ENCODE results near the gene MYH9. TPM values are rescaled to one million over a fixed set of nuclear protein-coding genes. Genes with fewer than 3 reads are reported as not detected.
"Not testable (repeated sequence)": the region's sequence is repeated elsewhere in the genome, so short reads cannot be mapped to it uniquely, and the experiment has no call there.

The MYH9 gene
- total RNA-seq, 3 donors from 2014 or later (not counting 1 experiment from before 2014, with no cell fraction given): 803 to 1,038 (median 808) TPM

- no peak for TF ChIP-seq CTCF (IDR thresholded peaks at IDR 0.05)
- peaks cover 45% of the 10 kb centered on the region for H3K4me1 ChIP-seq (ENCODE audit: control insufficient read depth, insufficient read depth, low read length)
- peak within 1 kb of the TSS; percentile 40 for H3K4me3 ChIP-seq (ENCODE audit: low read length)
- H3K9me3 Mint-ChIP-seq: no peaks in the 10 kb centered on the region
- no peaks in the 10 kb centered on the region for H3K27me3 Mint-ChIP-seq (ENCODE audit: low read depth in 2 of 2)
- peak within 1 kb of the TSS; percentile 64 for H3K27ac ChIP-seq (ENCODE audit: low read length)
- H3K36me3 Mint-ChIP-seq: no peaks in the 10 kb centered on the region
- no peaks in the 10 kb centered on the region for H3K9me3 ChIP-seq (ENCODE audit: control insufficient read depth, insufficient read depth, low read length)
- H3K36me3 ChIP-seq (ENCODE audit: control insufficient read depth, insufficient read depth, low read length): peaks cover 12% of the 10 kb centered on the region
- H3K4me3 Mint-ChIP-seq: peak within 1 kb of the TSS; percentile 92
- H3K27me3 ChIP-seq (ENCODE audit: control insufficient read depth, insufficient read depth, low read length): no peaks in the 10 kb centered on the region
- intact Hi-C loops (cut with micrococcal nuclease): no loop called here
- peak; percentile 95 to 98 (median 96) for ATAC-seq
- peak; percentile 31 to 83 for DNase-seq
- WGBS (ENCODE audit: insufficient coverage): 22% methylated on average over 10 of the region's 10 CpGs
- peak within 1 kb of the TSS; percentile 95 to 98 for H3K27ac Mint-ChIP-seq
- peaks cover 49 to 63% of the 10 kb centered on the region in 2 donors for H3K4me1 Mint-ChIP-seq
Measured at GRCh38 chr22:36252754-36253522, 134.8 kb downstream of the MYH9 start, which contains the start of gene APOL1. Gene APOL1, plus strand, starts transcription at chr22:36253133. Its CDS starts 1,823 bp downstream, at chr22:36254956.

GRCh38 chr22:36251979-36252608, 135.7 kb downstream of the MYH9 start:
- H3K4me3 Mint-ChIP-seq: peak overlapping the region; percentile 92
- Histone ChIP-seq H3K27ac (ENCODE audit: low read length) (peak overlapping the region; percentile 64), H3K4me1 (ENCODE audit: control insufficient read depth, insufficient read depth, low read length) (peaks cover 37% of the 10 kb centered on the region)
- peak overlapping the region; percentile 95 to 98 for H3K27ac Mint-ChIP-seq
- H3K9me3 Mint-ChIP-seq; H3K27me3 ChIP-seq (ENCODE audit: control insufficient read depth, insufficient read depth, low read length); ATAC-seq; H3K9me3 ChIP-seq (ENCODE audit: control insufficient read depth, insufficient read depth, low read length); H3K36me3 ChIP-seq (ENCODE audit: control insufficient read depth, insufficient read depth, low read length); H3K36me3 Mint-ChIP-seq; H3K4me3 ChIP-seq (ENCODE audit: low read length); DNase-seq; H3K27me3 Mint-ChIP-seq (ENCODE audit: low read depth in 2 of 2); intact Hi-C loops (cut with micrococcal nuclease): not testable (repeated sequence)
- 86% methylated on average over 6 of the region's 7 CpGs for WGBS (ENCODE audit: insufficient coverage)
- peaks cover 48 to 54% of the 10 kb centered on the region in 2 donors for H3K4me1 Mint-ChIP-seq

- H3K4me3 Mint-ChIP-seq: peak overlapping the region; percentile 21
- peaks cover 31 to 39% of the 10 kb centered on the region in 2 donors for H3K4me1 Mint-ChIP-seq
- H3K36me3 ChIP-seq (ENCODE audit: control insufficient read depth, insufficient read depth, low read length); H3K27ac Mint-ChIP-seq; H3K36me3 Mint-ChIP-seq; H3K27me3 Mint-ChIP-seq (ENCODE audit: low read depth in 2 of 2); H3K27ac ChIP-seq (ENCODE audit: low read length); DNase-seq; H3K4me3 ChIP-seq (ENCODE audit: low read length); intact Hi-C loops (cut with micrococcal nuclease); ATAC-seq; H3K9me3 ChIP-seq (ENCODE audit: control insufficient read depth, insufficient read depth, low read length); H3K9me3 Mint-ChIP-seq; H3K27me3 ChIP-seq (ENCODE audit: control insufficient read depth, insufficient read depth, low read length): not testable (repeated sequence)
- WGBS (ENCODE audit: insufficient coverage): 95% methylated on average over 24 of the region's 24 CpGs
- H3K4me1 ChIP-seq (ENCODE audit: control insufficient read depth, insufficient read depth, low read length): peaks cover 31% of the 10 kb centered on the region
Measured at GRCh38 chr22:36250292-36250960, 137.3 kb downstream of the MYH9 start.

- Histone ChIP-seq H3K27ac (ENCODE audit: low read length) (no peak overlapping the region), H3K4me3 (ENCODE audit: low read length) (no peak overlapping the region), H3K27me3 (ENCODE audit: control insufficient read depth, insufficient read depth, low read length) (no peaks in the 10 kb centered on the region), H3K9me3 (ENCODE audit: control insufficient read depth, insufficient read depth, low read length) (no peaks in the 10 kb centered on the region), H3K36me3 (ENCODE audit: control insufficient read depth, insufficient read depth, low read length) (no peaks in the 10 kb centered on the region), H3K4me1 (ENCODE audit: control insufficient read depth, insufficient read depth, low read length) (peaks cover 19% of the 10 kb centered on the region)
- no peaks in the 10 kb centered on the region for H3K36me3 Mint-ChIP-seq
- intact Hi-C loops (cut with micrococcal nuclease): no loop called here
- no peak for DNase-seq
- peaks cover 23 to 26% of the 10 kb centered on the region in 2 donors for H3K4me1 Mint-ChIP-seq
- WGBS (ENCODE audit: insufficient coverage): no CpG with 5 or more reads among the region's 2 CpGs
- no peaks in the 10 kb centered on the region for H3K9me3 Mint-ChIP-seq
- ATAC-seq: no peak
- H3K27ac Mint-ChIP-seq: no peak overlapping the region
- TF ChIP-seq CTCF (IDR thresholded peaks at IDR 0.05): no peak
- H3K4me3 Mint-ChIP-seq: no peak overlapping the region
- peaks cover 0 to 3% of the 10 kb centered on the region in 2 donors for H3K27me3 Mint-ChIP-seq (ENCODE audit: low read depth in 2 of 2)
Measured at GRCh38 chr22:36249160-36249559, 138.6 kb downstream of the MYH9 start.
